Measurements from ENCODE around the gene ABCG1.

ABCG1 gene

DNA sequence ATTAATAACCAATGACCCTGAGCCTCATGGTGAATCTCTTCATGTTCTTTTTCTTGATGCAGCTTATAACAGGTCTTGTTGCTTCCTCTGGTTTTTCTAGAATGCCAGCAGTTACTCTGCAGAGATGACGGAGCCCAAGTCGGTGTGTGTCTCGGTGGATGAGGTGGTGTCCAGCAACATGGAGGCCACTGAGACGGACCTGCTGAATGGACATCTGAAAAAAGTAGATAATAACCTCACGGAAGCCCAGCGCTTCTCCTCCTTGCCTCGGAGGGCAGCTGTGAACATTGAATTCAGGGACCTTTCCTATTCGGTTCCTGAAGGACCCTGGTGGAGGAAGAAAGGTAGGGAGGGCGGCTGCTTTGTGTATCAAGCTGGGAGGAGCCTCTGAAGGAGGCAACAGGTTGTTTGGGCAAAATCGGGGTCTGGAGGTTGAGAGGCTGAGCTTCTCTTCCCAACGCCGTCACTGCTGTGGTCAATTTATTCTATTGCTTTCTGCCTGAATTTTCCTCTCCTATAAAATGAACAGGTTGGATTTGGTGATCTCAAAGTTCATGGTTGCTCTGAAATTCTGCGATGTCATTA is 6.7 kb downstream of the ABCG1 start:
- H4K20me1 ChIP-seq (ENCODE audit: insufficient read depth, low read length) = no peaks in the 10 kb centered on the region
- no peak overlapping the region for H3K4me2 ChIP-seq (ENCODE audit: low read length)
- H3K79me2 ChIP-seq (ENCODE audit: insufficient read depth, low read length) = no peaks in the 10 kb centered on the region
- no peak overlapping the region for H3K27ac ChIP-seq (ENCODE audit: low read depth, low read length, poor library complexity, severe bottlenecking)
- H3K36me3 ChIP-seq (ENCODE audit: insufficient read depth, low read length) = no peaks in the 10 kb centered on the region
- H3K9me2 ChIP-seq (ENCODE audit: low read depth, low read length) = no peaks in the 10 kb centered on the region
- no peaks in the 10 kb centered on the region for H3K9me3 ChIP-seq (ENCODE audit: low read length)
- H3K4me3 ChIP-seq (ENCODE audit: low read depth, low read length, poor library complexity, severe bottlenecking) = no peak overlapping the region
- H3K4me1 ChIP-seq (ENCODE audit: insufficient read depth, low read length, severe bottlenecking) = peaks cover 79% of the 10 kb centered on the region
- H3F3A ChIP-seq (ENCODE audit: insufficient read depth, low read length) = 0 out of 2 replicates have a peak, but pooled peaks cover 4% of the 10 kb centered on the region
- no peaks in the 10 kb centered on the region for H3K27me3 ChIP-seq (ENCODE audit: insufficient read depth, low read length)
- TF ChIP-seq EZH2 (IDR thresholded peaks at IDR 0.05; ENCODE audit: borderline replicate concordance, low read length) = no peak
- TF ChIP-seq, protein P1, sequence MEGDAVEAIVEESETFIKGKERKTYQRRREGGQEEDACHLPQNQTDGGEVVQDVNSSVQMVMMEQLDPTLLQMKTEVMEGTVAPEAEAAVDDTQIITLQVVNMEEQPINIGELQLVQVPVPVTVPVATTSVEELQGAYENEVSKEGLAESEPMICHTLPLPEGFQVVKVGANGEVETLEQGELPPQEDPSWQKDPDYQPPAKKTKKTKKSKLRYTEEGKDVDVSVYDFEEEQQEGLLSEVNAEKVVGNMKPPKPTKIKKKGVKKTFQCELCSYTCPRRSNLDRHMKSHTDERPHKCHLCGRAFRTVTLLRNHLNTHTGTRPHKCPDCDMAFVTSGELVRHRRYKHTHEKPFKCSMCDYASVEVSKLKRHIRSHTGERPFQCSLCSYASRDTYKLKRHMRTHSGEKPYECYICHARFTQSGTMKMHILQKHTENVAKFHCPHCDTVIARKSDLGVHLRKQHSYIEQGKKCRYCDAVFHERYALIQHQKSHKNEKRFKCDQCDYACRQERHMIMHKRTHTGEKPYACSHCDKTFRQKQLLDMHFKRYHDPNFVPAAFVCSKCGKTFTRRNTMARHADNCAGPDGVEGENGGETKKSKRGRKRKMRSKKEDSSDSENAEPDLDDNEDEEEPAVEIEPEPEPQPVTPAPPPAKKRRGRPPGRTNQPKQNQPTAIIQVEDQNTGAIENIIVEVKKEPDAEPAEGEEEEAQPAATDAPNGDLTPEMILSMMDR (IDR thresholded peaks at IDR 0.05; ENCODE audit: low read length) = no peak
- H3K9ac ChIP-seq (ENCODE audit: low read length) = no peak overlapping the region
- no peak overlapping the region for H2AFZ ChIP-seq (ENCODE audit: low read length)

DNA sequence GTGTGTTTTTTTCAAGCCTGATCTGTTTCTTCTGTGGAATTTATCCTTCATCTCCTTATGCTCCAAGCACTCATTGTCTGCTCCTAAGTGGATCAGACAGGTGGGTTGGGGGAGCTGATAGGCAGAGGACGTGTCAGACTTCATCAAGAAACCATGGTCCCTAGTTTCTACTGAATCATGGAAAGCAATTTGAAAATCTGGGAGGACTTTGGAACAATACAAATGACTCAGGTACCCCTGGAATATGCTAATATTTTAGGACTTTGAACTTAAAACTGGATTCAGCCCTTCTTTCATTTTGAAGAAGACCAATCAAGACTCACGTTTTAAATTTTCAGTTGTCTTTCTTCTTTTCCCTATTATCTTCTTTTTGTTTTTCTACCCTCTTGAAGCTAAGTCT is 7.7 kb downstream of the ABCG1 start:
- no peaks in the 10 kb centered on the region for H3K27me3 ChIP-seq (ENCODE audit: insufficient read depth, low read length)
- no peaks in the 10 kb centered on the region for H3K9me3 ChIP-seq (ENCODE audit: low read length)
- no peaks in the 10 kb centered on the region for H4K20me1 ChIP-seq (ENCODE audit: insufficient read depth, low read length)
- 0 out of 2 replicates have a peak, but pooled peaks cover 4% of the 10 kb centered on the region for H3F3A ChIP-seq (ENCODE audit: insufficient read depth, low read length)
- H3K36me3 ChIP-seq (ENCODE audit: insufficient read depth, low read length) = no peaks in the 10 kb centered on the region
- H3K4me2 ChIP-seq (ENCODE audit: low read length) = no peak overlapping the region
- no peak overlapping the region for H3K9ac ChIP-seq (ENCODE audit: low read length)
- no peaks in the 10 kb centered on the region for H3K79me2 ChIP-seq (ENCODE audit: insufficient read depth, low read length)
- no peak overlapping the region for H3K4me3 ChIP-seq (ENCODE audit: low read depth, low read length, poor library complexity, severe bottlenecking)
- H3K27ac ChIP-seq (ENCODE audit: low read depth, low read length, poor library complexity, severe bottlenecking) = no peak overlapping the region
- peaks cover 79% of the 10 kb centered on the region for H3K4me1 ChIP-seq (ENCODE audit: insufficient read depth, low read length, severe bottlenecking)
- H2AFZ ChIP-seq (ENCODE audit: low read length) = no peak overlapping the region
- no peak for TF ChIP-seq EZH2 (IDR thresholded peaks at IDR 0.05; ENCODE audit: borderline replicate concordance, low read length)
- TF ChIP-seq, protein P1 (IDR thresholded peaks at IDR 0.05; ENCODE audit: low read length) = no peak
- H3K9me2 ChIP-seq (ENCODE audit: low read depth, low read length) = no peaks in the 10 kb centered on the region

DNA sequence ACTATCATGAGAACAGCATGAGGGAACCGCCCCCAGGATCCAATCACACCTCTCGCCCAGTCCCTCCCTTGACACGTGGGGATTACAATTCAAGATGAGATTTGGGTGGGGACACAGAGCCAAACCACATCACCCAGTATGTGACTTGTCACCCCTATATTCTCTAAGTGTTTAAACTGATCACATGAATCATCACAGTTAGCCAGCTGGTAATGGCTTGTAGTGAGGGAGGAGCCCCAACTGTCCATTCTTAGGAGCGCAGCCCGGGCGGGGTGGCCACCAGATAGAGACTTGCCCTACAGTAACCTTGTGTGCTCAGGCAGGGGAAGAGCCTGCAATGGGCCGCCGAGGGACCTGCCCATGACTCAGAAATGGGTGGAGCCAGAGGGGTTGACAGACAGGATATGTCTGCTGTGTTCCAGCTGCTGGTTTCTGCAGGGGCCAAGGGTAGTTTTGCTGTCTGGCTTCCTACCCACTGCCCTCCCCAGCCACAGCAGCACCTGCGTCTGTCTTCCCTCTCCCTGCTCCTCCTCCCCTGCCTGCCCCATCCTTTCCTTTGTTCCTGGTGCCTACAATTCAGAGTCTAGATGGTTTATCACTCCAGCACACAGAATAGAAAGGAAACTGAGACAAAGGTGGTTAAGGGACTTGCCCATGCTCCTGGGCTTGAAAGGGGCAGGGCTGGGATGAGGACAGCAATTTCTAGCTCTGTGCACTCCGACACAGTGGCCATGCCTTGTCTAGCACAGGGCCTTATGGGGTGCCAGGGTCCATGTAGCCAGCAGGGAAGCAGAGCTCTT is 9.2 kb downstream of the ABCG1 start:
- no peak overlapping the region for H2AFZ ChIP-seq (ENCODE audit: low read length)

More for the DNA sequence above, 9.2 kb downstream of the ABCG1 start:
- Histone ChIP-seq H3F3A (ENCODE audit: insufficient read depth, low read length) (0 out of 2 replicates have a peak, but pooled peaks cover 4% of the 10 kb centered on the region), H3K9ac (ENCODE audit: low read length) (peak overlapping the region; percentile 15; the same call in 1 of the 2 replicates), H3K27me3 (ENCODE audit: insufficient read depth, low read length) (no peaks in the 10 kb centered on the region), H3K27ac (ENCODE audit: low read depth, low read length, poor library complexity, severe bottlenecking) (peak overlapping the region; percentile 66), H3K9me3 (ENCODE audit: low read length) (no peaks in the 10 kb centered on the region), H3K79me2 (ENCODE audit: insufficient read depth, low read length) (no peaks in the 10 kb centered on the region), H3K4me2 (ENCODE audit: low read length) (peak overlapping the region; percentile 11; the same call in 1 of the 2 replicates), H3K4me3 (ENCODE audit: low read depth, low read length, poor library complexity, severe bottlenecking) (no peak overlapping the region), H3K4me1 (ENCODE audit: insufficient read depth, low read length, severe bottlenecking) (peaks cover 79% of the 10 kb centered on the region), H4K20me1 (ENCODE audit: insufficient read depth, low read length) (no peaks in the 10 kb centered on the region), H3K9me2 (ENCODE audit: low read depth, low read length) (no peaks in the 10 kb centered on the region), H3K36me3 (ENCODE audit: insufficient read depth, low read length) (no peaks in the 10 kb centered on the region)
- TF ChIP-seq, protein P1 (IDR thresholded peaks at IDR 0.05; ENCODE audit: low read length) = no peak
- no peak for TF ChIP-seq EZH2 (IDR thresholded peaks at IDR 0.05; ENCODE audit: borderline replicate concordance, low read length)

Measured in OCI-LY1 (cell line).